Measurements from ENCODE around the gene ZC3H18. TPM values are rescaled to one million over a fixed set of nuclear protein-coding genes. Genes with fewer than 3 reads are reported as not detected.

ZC3H18 gene
- total RNA-seq, 1 donor from 2014 or later, result 14.6 TPM

DNA sequence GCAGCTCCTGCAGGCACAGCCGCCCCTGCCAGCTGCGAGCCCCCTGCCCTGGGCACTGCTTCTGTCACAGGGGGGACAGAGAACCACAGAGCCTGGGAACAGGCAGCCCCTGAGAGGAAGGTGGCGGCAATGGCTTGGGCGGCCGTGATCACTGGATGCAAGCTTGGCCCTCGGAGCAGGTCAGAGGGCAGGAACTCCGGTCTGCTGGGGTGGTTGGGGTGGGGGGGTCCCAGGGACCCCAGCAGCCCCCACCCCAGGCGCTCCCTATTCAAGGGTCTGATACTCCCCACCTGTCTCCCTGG, 82.5 kb downstream of the ZC3H18 start:
- Histone ChIP-seq H3K36me3 (ENCODE audit: control insufficient read depth in 3 of 3, insufficient read depth in 3 of 3, low read length in 3 of 3) (peaks cover 16 to 27% (median 18%) of the 10 kb centered on the region in 3 donors), H3K27me3 (ENCODE audit: control insufficient read depth in 3 of 3, insufficient read depth in 3 of 3, low read length in 3 of 3) (no peaks in the 10 kb centered on the region), H3K4me3 (ENCODE audit: low read length in 3 of 3) (no peak overlapping the region), H3K4me1 (ENCODE audit: control insufficient read depth in 3 of 3, insufficient read depth in 3 of 3, low read length in 3 of 3) (peaks cover 12 to 13% (median 13%) of the 10 kb centered on the region in 3 donors), H3K9me3 (ENCODE audit: control insufficient read depth in 3 of 3, low read length in 3 of 3) (no peaks in the 10 kb centered on the region), H3K27ac (ENCODE audit: low read depth, low read length) (no peak overlapping the region), H3K9ac (ENCODE audit: low read depth in 1 of 3, low read length in 3 of 3) (no peak overlapping the region)

- H3K9ac ChIP-seq (ENCODE audit: low read depth in 1 of 3, low read length in 3 of 3), result no peak overlapping the region
- no peaks in the 10 kb centered on the region for H3K9me3 ChIP-seq (ENCODE audit: control insufficient read depth in 3 of 3, low read length in 3 of 3)
- H3K4me3 ChIP-seq (ENCODE audit: low read length in 3 of 3), result no peak overlapping the region
- H3K36me3 ChIP-seq (ENCODE audit: control insufficient read depth in 3 of 3, insufficient read depth in 3 of 3, low read length in 3 of 3), result peaks cover 16 to 31% (median 20%) of the 10 kb centered on the region in 3 donors
- H3K27me3 ChIP-seq (ENCODE audit: control insufficient read depth in 3 of 3, insufficient read depth in 3 of 3, low read length in 3 of 3), result no peaks in the 10 kb centered on the region
- H3K27ac ChIP-seq (ENCODE audit: low read depth, low read length), result no peak overlapping the region
- H3K4me1 ChIP-seq (ENCODE audit: control insufficient read depth in 3 of 3, insufficient read depth in 3 of 3, low read length in 3 of 3), result peaks cover 12 to 13% (median 13%) of the 10 kb centered on the region in 3 donors
Observed at GRCh38 chr16:88653101-88653500, 82.9 kb downstream of the ZC3H18 start.

- H3K4me1 ChIP-seq (ENCODE audit: control insufficient read depth in 3 of 3, insufficient read depth in 3 of 3, low read length in 3 of 3), result peaks cover 12 to 13% (median 13%) of the 10 kb centered on the region in 3 donors
- no peaks in the 10 kb centered on the region for H3K9me3 ChIP-seq (ENCODE audit: control insufficient read depth in 3 of 3, low read length in 3 of 3)
- H3K27me3 ChIP-seq (ENCODE audit: control insufficient read depth in 3 of 3, insufficient read depth in 3 of 3, low read length in 3 of 3), result no peaks in the 10 kb centered on the region
- no peak overlapping the region for H3K4me3 ChIP-seq (ENCODE audit: low read length in 3 of 3)
- H3K27ac ChIP-seq (ENCODE audit: low read depth, low read length), result no peak overlapping the region
- no peak overlapping the region for H3K9ac ChIP-seq (ENCODE audit: low read depth in 1 of 3, low read length in 3 of 3)
- peaks cover 16 to 33% (median 20%) of the 10 kb centered on the region in 3 donors for H3K36me3 ChIP-seq (ENCODE audit: control insufficient read depth in 3 of 3, insufficient read depth in 3 of 3, low read length in 3 of 3)
Observed at GRCh38 chr16:88653596-88654362, 83.6 kb downstream of the ZC3H18 start.

DNA sequence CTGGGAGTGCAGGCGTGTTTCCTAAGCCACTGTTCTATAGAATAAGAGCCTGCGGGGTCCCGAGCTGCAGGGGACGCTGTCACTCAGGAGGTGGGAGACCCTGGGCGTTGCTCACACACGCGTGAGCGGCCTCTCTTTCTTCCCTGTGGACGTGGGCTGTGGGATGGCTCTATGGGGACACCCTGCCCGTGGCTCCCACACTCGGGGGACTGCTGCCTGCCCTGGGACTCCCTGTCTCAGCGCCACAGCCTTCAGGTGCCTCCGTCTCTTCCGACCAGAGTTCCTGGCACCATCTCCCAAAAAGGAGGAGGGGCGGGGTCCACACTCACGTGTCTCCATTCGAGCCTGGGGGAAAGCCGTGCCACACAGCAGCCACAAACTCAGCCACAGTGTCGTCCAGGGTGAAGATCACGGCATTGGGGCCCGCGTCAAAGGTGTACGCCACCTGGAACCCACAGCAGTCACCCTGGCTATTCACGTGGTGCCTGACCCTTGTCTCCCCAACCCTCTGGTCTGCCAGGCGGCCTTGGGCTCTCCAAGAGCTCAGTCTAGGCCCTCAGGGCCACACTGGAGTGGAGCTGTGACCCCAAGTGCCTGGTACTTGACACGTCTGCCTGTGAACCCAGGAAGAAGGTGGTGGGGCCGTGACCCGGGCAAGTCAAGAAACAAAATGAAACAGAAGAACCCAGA, 84.3 kb downstream of the ZC3H18 start:
- Histone ChIP-seq H3K36me3 (ENCODE audit: control insufficient read depth in 3 of 3, insufficient read depth in 3 of 3, low read length in 3 of 3) (peaks cover 18 to 33% (median 23%) of the 10 kb centered on the region in 3 donors), H3K27me3 (ENCODE audit: control insufficient read depth in 3 of 3, insufficient read depth in 3 of 3, low read length in 3 of 3) (no peaks in the 10 kb centered on the region), H3K27ac (ENCODE audit: low read depth, low read length) (no peak overlapping the region), H3K4me3 (ENCODE audit: low read length in 3 of 3) (no peak overlapping the region), H3K4me1 (ENCODE audit: control insufficient read depth in 3 of 3, insufficient read depth in 3 of 3, low read length in 3 of 3) (peaks cover 12 to 13% (median 13%) of the 10 kb centered on the region in 3 donors), H3K9me3 (ENCODE audit: control insufficient read depth in 3 of 3, low read length in 3 of 3) (no peaks in the 10 kb centered on the region), H3K9ac (ENCODE audit: low read depth in 1 of 3, low read length in 3 of 3) (no peak overlapping the region)

- Histone ChIP-seq H3K9ac (ENCODE audit: low read depth in 1 of 3, low read length in 3 of 3) (no peak overlapping the region), H3K9me3 (ENCODE audit: control insufficient read depth in 3 of 3, low read length in 3 of 3) (no peaks in the 10 kb centered on the region), H3K27ac (ENCODE audit: low read depth, low read length) (no peak overlapping the region), H3K36me3 (ENCODE audit: control insufficient read depth in 3 of 3, insufficient read depth in 3 of 3, low read length in 3 of 3) (peaks cover 18 to 36% (median 23%) of the 10 kb centered on the region in 3 donors), H3K4me1 (ENCODE audit: control insufficient read depth in 3 of 3, insufficient read depth in 3 of 3, low read length in 3 of 3) (peaks cover 8 to 13% (median 12%) of the 10 kb centered on the region in 3 donors), H3K4me3 (ENCODE audit: low read length in 3 of 3) (no peak overlapping the region), H3K27me3 (ENCODE audit: control insufficient read depth in 3 of 3, insufficient read depth in 3 of 3, low read length in 3 of 3) (no peaks in the 10 kb centered on the region)
Observed at GRCh38 chr16:88655053-88655732, 85.0 kb downstream of the ZC3H18 start.

- Histone ChIP-seq H3K4me3 (ENCODE audit: low read length in 3 of 3) (no peak overlapping the region), H3K9ac (ENCODE audit: low read depth in 1 of 3, low read length in 3 of 3) (no peak overlapping the region), H3K36me3 (ENCODE audit: control insufficient read depth in 3 of 3, insufficient read depth in 3 of 3, low read length in 3 of 3) (peaks cover 18 to 36% (median 23%) of the 10 kb centered on the region in 3 donors), H3K27me3 (ENCODE audit: control insufficient read depth in 3 of 3, insufficient read depth in 3 of 3, low read length in 3 of 3) (no peaks in the 10 kb centered on the region), H3K27ac (ENCODE audit: low read depth, low read length) (no peak overlapping the region), H3K4me1 (ENCODE audit: control insufficient read depth in 3 of 3, insufficient read depth in 3 of 3, low read length in 3 of 3) (peaks cover 5 to 11% (median 9%) of the 10 kb centered on the region in 3 donors), H3K9me3 (ENCODE audit: control insufficient read depth in 3 of 3, low read length in 3 of 3) (no peaks in the 10 kb centered on the region)
Observed at GRCh38 chr16:88655733-88656281, 85.6 kb downstream of the ZC3H18 start.

GRCh38 chr16:88656291-88656980, 86.2 kb downstream of the ZC3H18 start:
- no peak overlapping the region for H3K4me3 ChIP-seq (ENCODE audit: low read length in 3 of 3)
- H3K36me3 ChIP-seq (ENCODE audit: control insufficient read depth in 3 of 3, insufficient read depth in 3 of 3, low read length in 3 of 3), result peaks cover 18 to 36% (median 23%) of the 10 kb centered on the region in 3 donors
- no peak overlapping the region for H3K27ac ChIP-seq (ENCODE audit: low read depth, low read length)
- no peak overlapping the region for H3K9ac ChIP-seq (ENCODE audit: low read depth in 1 of 3, low read length in 3 of 3)
- no peaks in the 10 kb centered on the region for H3K27me3 ChIP-seq (ENCODE audit: control insufficient read depth in 3 of 3, insufficient read depth in 3 of 3, low read length in 3 of 3)
- H3K9me3 ChIP-seq (ENCODE audit: control insufficient read depth in 3 of 3, low read length in 3 of 3), result no peaks in the 10 kb centered on the region
- peaks cover 2 to 6% (median 4%) of the 10 kb centered on the region in 3 donors for H3K4me1 ChIP-seq (ENCODE audit: control insufficient read depth in 3 of 3, insufficient read depth in 3 of 3, low read length in 3 of 3)

DNA sequence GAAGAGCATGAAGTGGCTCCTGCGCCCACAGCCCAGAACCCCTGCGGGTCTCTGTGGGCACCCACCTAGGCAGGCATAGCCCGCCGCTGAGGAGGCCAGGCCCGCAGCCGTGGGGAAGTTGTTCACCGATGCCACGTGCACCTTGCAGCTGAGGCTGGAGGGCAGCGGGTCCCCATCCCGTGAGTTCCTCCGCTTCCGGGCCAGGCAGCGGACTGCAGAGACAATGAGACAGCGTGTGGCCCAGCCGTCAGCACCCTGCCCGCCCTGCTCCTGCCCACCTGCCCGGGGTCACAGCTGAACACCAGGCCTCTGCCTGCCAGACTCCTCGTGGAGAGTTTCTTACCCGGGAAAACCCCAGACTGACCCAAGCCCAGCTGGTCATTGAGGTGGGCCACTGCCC, 87.2 kb downstream of the ZC3H18 start:
- H3K9ac ChIP-seq (ENCODE audit: low read depth in 1 of 3, low read length in 3 of 3), result no peak overlapping the region
- no peaks in the 10 kb centered on the region for H3K9me3 ChIP-seq (ENCODE audit: control insufficient read depth in 3 of 3, low read length in 3 of 3)
- peaks cover 18 to 36% (median 23%) of the 10 kb centered on the region in 3 donors for H3K36me3 ChIP-seq (ENCODE audit: control insufficient read depth in 3 of 3, insufficient read depth in 3 of 3, low read length in 3 of 3)
- H3K4me1 ChIP-seq (ENCODE audit: control insufficient read depth in 3 of 3, insufficient read depth in 3 of 3, low read length in 3 of 3), result peaks cover 4 to 5% (median 5%) of the 10 kb centered on the region in 3 donors
- no peak overlapping the region for H3K4me3 ChIP-seq (ENCODE audit: low read length in 3 of 3)
- no peaks in the 10 kb centered on the region for H3K27me3 ChIP-seq (ENCODE audit: control insufficient read depth in 3 of 3, insufficient read depth in 3 of 3, low read length in 3 of 3)
- H3K27ac ChIP-seq (ENCODE audit: low read depth, low read length), result no peak overlapping the region

- H3K27me3 ChIP-seq (ENCODE audit: control insufficient read depth in 3 of 3, insufficient read depth in 3 of 3, low read length in 3 of 3), result no peaks in the 10 kb centered on the region
- no peak overlapping the region for H3K27ac ChIP-seq (ENCODE audit: low read depth, low read length)
- H3K9me3 ChIP-seq (ENCODE audit: control insufficient read depth in 3 of 3, low read length in 3 of 3), result no peaks in the 10 kb centered on the region
- H3K4me1 ChIP-seq (ENCODE audit: control insufficient read depth in 3 of 3, insufficient read depth in 3 of 3, low read length in 3 of 3), result peaks cover 7 to 8% (median 8%) of the 10 kb centered on the region in 3 donors
- peaks cover 15 to 31% (median 15%) of the 10 kb centered on the region in 3 donors for H3K36me3 ChIP-seq (ENCODE audit: control insufficient read depth in 3 of 3, insufficient read depth in 3 of 3, low read length in 3 of 3)
- no peak overlapping the region for H3K4me3 ChIP-seq (ENCODE audit: low read length in 3 of 3)
- H3K9ac ChIP-seq (ENCODE audit: low read depth in 1 of 3, low read length in 3 of 3), result no peak overlapping the region
Observed at GRCh38 chr16:88658714-88659113, 88.5 kb downstream of the ZC3H18 start.

Data from skeletal muscle tissue (tissue), 4 donors.